NCI-H2107 treated with DMSO at 0.1 percent for 48 hours (cell line): ENCODE data around the gene BRD2.
A peak's percentile ranks its signal among the peaks of the same experiment; 100 is the strongest.
"Not testable (repeated sequence)": the region's sequence is repeated elsewhere in the genome, so short reads cannot be mapped to it uniquely, and the experiment has no call there.

Experiments used
- DNase-seq: peaks from one replicate; lab custom pipeline; 2025; ENCODE audit not compliant: unreplicated experiment; lab: John Stamatoyannopoulos, UW

The BRD2 gene

GRCh38 chr6:32968093-32968866 is at the start of gene BRD2:
Gene BRD2, plus strand, starts transcription at chr6:32968594. Its CDS starts 4,305 bp downstream, at chr6:32972899.
- DNase-seq, result peak; percentile 61

- no peak for DNase-seq
Observed at GRCh38 chr6:32920715-32921114, 47.7 kb upstream of the BRD2 start.

GRCh38 chr6:32922083-32922482 is 46.3 kb upstream of the BRD2 start:
- DNase-seq, result no peak

GRCh38 chr6:32931211-32931610 is 37.2 kb upstream of the BRD2 start:
- DNase-seq, result no peak

- DNase-seq, result no peak
Observed at GRCh38 chr6:32932132-32932868, 36.1 kb upstream of the BRD2 start.

GRCh38 chr6:32933661-32934085 is 34.7 kb upstream of the BRD2 start:
- DNase-seq, result peak; percentile 35

- DNase-seq, result no peak
Observed at GRCh38 chr6:32935551-32936238, 32.7 kb upstream of the BRD2 start.

- no peak for DNase-seq
Observed at GRCh38 chr6:32936239-32937152, 31.9 kb upstream of the BRD2 start.

- no peak for DNase-seq
Observed at GRCh38 chr6:32937230-32937633, 31.2 kb upstream of the BRD2 start.

GRCh38 chr6:32938494-32938893 is 29.9 kb upstream of the BRD2 start:
- no peak for DNase-seq

GRCh38 chr6:32940656-32941213 is 27.7 kb upstream of the BRD2 start, which contains the start of gene HLA-DMB:
Gene HLA-DMB, minus strand, starts transcription at chr6:32941028. Its CDS starts 221 bp downstream, at chr6:32940807.
- DNase-seq, result no peak

- no peak for DNase-seq
Observed at GRCh38 chr6:32941214-32941768, 27.1 kb upstream of the BRD2 start.

- DNase-seq, result not testable (repeated sequence)
Observed at GRCh38 chr6:32942555-32943123, 25.8 kb upstream of the BRD2 start.

- DNase-seq, result no peak
Observed at GRCh38 chr6:32943864-32944649, 24.3 kb upstream of the BRD2 start.

- no peak for DNase-seq
Observed at GRCh38 chr6:32945108-32945760, 23.2 kb upstream of the BRD2 start.

- no peak for DNase-seq
Observed at GRCh38 chr6:32945953-32946352, 22.4 kb upstream of the BRD2 start.

- DNase-seq, result no peak
Observed at GRCh38 chr6:32946893-32947292, 21.5 kb upstream of the BRD2 start.
